ENCODE data around the gene EDN1.

Gene EDN1

DNA sequence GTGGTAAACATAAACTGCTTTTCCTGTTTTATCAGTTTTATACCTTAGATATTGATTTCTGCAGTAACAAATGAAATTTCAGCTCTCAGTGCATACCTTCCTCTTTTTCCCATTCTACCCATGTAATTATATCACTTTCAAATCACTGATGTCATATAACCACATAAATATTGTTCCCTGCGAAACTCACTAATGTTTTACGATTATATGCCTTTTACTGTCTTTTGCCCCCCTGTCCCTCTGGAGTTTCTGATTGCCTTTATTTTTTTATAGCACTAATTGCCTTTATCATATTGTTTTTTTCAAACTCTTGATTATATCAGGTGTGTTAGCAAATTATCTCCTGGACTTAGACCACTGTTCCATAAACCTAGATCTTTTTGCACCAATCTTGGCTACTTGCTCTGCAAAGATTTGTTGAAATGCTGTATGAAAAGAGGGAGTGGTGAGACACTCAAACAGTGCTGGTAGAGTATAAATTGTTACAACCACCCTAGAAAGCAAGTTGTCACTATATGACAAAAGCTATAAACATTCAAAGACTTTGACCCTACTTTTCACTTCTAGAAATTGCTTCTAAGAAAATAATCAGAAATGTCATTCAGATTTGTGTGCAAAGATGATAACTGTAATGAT lies 29.6 kb upstream of the EDN1 start:
- Histone ChIP-seq H3K36me3 (ENCODE audit: control insufficient read depth, insufficient read depth, low read length) (no peaks in the 10 kb centered on the region), H3K27me3 (ENCODE audit: control insufficient read depth, insufficient read depth, low read length) (no peaks in the 10 kb centered on the region), H3K4me3 (ENCODE audit: low read length) (no peak overlapping the region), H3K4me1 (ENCODE audit: control insufficient read depth, insufficient read depth, low read length) (no peaks in the 10 kb centered on the region), H3K9me3 (ENCODE audit: control insufficient read depth, low read length) (no peaks in the 10 kb centered on the region), H3K9ac (ENCODE audit: low read length) (no peak overlapping the region)

DNA sequence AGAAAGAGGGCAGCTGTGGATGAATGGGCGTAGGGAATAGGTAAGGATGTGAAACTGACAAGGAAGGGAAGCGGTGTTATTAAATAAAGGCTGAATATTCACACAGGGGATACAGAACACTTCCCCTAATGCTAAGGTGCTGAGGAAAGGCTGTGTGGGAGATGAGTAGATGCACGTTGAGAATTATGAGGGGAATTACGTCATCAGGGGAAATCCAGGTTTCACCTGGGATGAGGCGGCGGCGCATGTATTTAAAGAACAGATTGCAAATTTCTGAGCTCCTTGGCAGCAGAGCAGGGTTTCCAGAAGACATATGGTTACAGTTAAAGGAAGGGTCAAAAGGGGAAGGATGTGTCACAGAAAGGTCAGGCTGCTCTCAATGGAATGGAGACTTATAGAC lies 28.7 kb upstream of the EDN1 start:
- H3K36me3 ChIP-seq (ENCODE audit: control insufficient read depth, insufficient read depth, low read length): no peaks in the 10 kb centered on the region
- H3K4me3 ChIP-seq (ENCODE audit: low read length): no peak overlapping the region
- no peaks in the 10 kb centered on the region for H3K9me3 ChIP-seq (ENCODE audit: control insufficient read depth, low read length)
- H3K27me3 ChIP-seq (ENCODE audit: control insufficient read depth, insufficient read depth, low read length): no peaks in the 10 kb centered on the region
- H3K4me1 ChIP-seq (ENCODE audit: control insufficient read depth, insufficient read depth, low read length): no peaks in the 10 kb centered on the region
- H3K9ac ChIP-seq (ENCODE audit: low read length): no peak overlapping the region

DNA sequence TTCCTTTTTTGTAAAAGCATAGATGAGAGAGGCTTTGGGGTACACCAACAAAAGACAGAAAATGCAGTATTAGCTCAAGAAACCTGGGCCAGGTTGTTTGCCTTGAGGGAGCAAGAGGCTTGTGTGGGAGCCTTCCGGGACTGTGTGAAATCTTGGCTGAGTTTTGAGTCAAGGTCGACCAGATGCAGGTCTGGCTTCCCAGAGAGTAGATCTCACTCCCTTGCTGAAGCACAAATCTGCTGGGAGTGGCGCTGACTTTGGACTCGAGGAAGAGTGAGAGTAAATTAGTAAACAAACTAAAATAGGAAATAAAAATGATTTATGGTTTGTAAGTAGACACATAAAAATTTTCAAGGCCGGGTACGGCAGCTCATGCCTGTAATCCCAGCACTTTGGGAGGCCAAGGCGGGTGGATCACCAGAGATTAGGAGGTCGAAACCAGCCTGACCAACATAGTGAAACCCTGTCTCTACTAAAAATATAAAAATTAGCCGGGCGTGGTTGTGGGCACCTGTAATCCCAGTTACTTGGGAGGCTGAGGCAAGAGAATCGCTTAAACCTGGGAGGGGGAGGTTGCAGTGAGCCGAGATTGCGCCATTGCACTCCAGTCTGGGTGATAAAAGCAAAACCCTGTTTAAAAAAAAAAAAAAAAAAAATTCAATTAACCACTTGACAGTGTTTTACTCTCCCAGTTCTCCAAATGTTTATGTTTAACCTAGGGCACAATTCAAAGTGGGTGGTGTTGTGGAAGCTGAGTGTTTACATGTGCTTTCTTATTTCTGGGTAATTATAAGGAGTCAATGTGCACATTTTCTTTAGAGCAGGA lies 27.7 kb upstream of the EDN1 start:
- Histone ChIP-seq H3K9me3 (ENCODE audit: control insufficient read depth, low read length) (no peaks in the 10 kb centered on the region), H3K4me1 (ENCODE audit: control insufficient read depth, insufficient read depth, low read length) (no peaks in the 10 kb centered on the region), H3K9ac (ENCODE audit: low read length) (no peak overlapping the region), H3K27me3 (ENCODE audit: control insufficient read depth, insufficient read depth, low read length) (no peaks in the 10 kb centered on the region), H3K36me3 (ENCODE audit: control insufficient read depth, insufficient read depth, low read length) (no peaks in the 10 kb centered on the region), H3K4me3 (ENCODE audit: low read length) (no peak overlapping the region)

DNA sequence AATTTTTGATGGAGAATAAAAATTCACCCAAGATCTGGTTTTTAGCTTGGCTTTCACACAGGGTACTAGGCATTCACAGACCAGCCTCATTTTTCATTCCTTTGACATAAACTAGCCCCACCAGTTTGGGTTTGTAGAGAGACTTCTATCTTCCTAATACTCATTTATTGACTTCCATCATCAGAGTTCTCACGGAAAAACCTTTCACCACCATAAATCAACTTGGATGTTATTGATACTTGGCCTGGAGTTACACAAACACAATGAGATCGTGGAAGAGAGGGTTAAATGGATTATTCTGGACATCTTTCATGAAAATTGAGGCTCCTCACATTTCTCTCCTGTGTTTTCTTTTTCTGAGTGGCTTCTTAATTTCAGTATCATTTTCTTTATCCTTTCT lies 26.8 kb upstream of the EDN1 start:
- H3K4me3 ChIP-seq (ENCODE audit: low read length): no peak overlapping the region
- H3K4me1 ChIP-seq (ENCODE audit: control insufficient read depth, insufficient read depth, low read length): no peaks in the 10 kb centered on the region
- H3K9ac ChIP-seq (ENCODE audit: low read length): no peak overlapping the region
- no peaks in the 10 kb centered on the region for H3K36me3 ChIP-seq (ENCODE audit: control insufficient read depth, insufficient read depth, low read length)
- H3K9me3 ChIP-seq (ENCODE audit: control insufficient read depth, low read length): no peaks in the 10 kb centered on the region
- no peaks in the 10 kb centered on the region for H3K27me3 ChIP-seq (ENCODE audit: control insufficient read depth, insufficient read depth, low read length)

DNA sequence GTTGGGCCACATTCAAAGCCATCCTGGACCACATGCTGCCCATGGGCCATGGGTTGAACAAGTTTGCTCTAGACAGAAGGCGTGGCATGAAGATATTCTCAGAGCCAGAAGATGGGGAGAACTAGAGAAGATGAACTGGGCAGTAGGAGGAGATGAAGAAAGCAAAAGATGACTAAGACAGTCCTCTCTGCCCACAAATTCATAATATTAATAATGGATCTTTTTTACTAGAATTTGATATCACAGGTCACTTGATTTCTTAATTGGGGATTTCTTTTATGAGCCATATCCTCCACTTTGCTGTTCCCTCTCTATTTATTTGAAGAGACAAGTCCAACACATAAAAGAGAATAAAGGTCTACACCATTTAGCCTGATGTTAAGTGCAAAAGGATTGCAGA lies 25.5 kb upstream of the EDN1 start:
- Histone ChIP-seq H3K9me3 (ENCODE audit: control insufficient read depth, low read length) (no peaks in the 10 kb centered on the region), H3K4me1 (ENCODE audit: control insufficient read depth, insufficient read depth, low read length) (no peaks in the 10 kb centered on the region), H3K9ac (ENCODE audit: low read length) (no peak overlapping the region), H3K36me3 (ENCODE audit: control insufficient read depth, insufficient read depth, low read length) (no peaks in the 10 kb centered on the region), H3K4me3 (ENCODE audit: low read length) (no peak overlapping the region), H3K27me3 (ENCODE audit: control insufficient read depth, insufficient read depth, low read length) (no peaks in the 10 kb centered on the region)

DNA sequence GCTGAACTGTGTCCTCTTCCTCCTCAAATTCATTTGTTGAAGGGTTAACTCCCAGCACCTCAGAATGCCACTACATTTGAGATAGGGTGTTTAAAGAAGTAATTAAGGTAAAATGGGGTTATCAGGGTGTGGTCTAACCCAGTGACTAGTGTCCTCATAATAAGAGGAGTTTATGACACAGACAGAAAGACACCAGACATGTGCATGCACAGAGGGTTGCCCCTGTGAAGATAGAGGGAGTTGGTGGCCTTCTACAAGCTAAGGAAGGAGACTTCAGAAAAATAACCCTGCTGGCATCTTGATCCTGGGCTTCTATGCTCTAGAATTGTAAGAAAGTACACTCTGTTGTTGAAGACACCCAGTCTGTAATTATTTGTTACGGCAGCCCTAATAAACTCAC lies 24.9 kb upstream of the EDN1 start:
- no peaks in the 10 kb centered on the region for H3K36me3 ChIP-seq (ENCODE audit: control insufficient read depth, insufficient read depth, low read length)
- no peak overlapping the region for H3K9ac ChIP-seq (ENCODE audit: low read length)
- no peaks in the 10 kb centered on the region for H3K4me1 ChIP-seq (ENCODE audit: control insufficient read depth, insufficient read depth, low read length)
- no peak overlapping the region for H3K4me3 ChIP-seq (ENCODE audit: low read length)
- H3K27me3 ChIP-seq (ENCODE audit: control insufficient read depth, insufficient read depth, low read length): no peaks in the 10 kb centered on the region
- H3K9me3 ChIP-seq (ENCODE audit: control insufficient read depth, low read length): no peaks in the 10 kb centered on the region

DNA sequence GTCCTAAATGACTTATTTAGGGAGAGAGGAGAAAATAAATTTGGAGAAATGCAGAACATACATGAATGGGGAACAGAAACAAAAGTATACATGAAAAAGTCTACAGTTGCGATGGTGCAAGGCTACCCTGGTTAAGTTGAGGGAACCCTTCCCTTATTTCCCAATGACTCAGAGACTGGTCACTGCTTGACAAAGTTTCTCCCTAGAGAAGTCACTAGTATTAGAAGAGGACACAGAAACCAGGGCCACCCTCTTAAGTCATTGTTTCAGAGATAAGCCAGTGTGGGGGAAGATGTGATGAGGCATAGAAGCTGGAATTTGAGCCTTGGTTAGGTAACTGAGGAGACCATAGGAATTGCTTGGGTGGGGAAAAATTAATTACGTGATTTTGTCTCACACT lies 24.4 kb upstream of the EDN1 start:
- Histone ChIP-seq H3K9ac (ENCODE audit: low read length) (no peak overlapping the region), H3K9me3 (ENCODE audit: control insufficient read depth, low read length) (no peaks in the 10 kb centered on the region), H3K4me1 (ENCODE audit: control insufficient read depth, insufficient read depth, low read length) (no peaks in the 10 kb centered on the region)

DNA sequence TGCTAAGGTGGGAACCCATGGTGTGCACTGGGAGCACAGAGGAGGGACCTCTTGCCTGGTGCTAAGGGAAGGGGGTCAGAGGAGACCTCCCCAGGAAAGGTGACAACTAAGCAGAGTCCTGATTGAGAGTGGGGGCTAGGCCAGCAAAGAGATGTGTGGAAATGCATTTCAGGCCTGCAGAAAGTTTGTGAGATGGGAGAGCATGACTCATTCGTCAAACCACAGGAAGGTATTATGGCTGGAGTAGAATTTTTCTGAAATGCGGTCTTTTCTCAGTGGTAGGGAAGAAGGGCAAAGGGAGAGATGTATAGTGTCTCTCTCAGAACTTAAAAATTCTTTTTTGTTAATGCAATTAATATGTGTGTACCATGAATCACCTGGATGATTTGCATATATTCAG lies 23.6 kb upstream of the EDN1 start:
- Histone ChIP-seq H3K4me1 (ENCODE audit: control insufficient read depth, insufficient read depth, low read length) (no peaks in the 10 kb centered on the region), H3K4me3 (ENCODE audit: low read length) (no peak overlapping the region), H3K36me3 (ENCODE audit: control insufficient read depth, insufficient read depth, low read length) (no peaks in the 10 kb centered on the region), H3K27me3 (ENCODE audit: control insufficient read depth, insufficient read depth, low read length) (no peaks in the 10 kb centered on the region), H3K9me3 (ENCODE audit: control insufficient read depth, low read length) (no peaks in the 10 kb centered on the region), H3K9ac (ENCODE audit: low read length) (no peak overlapping the region)

More for the DNA sequence above, 24.4 kb upstream of the EDN1 start:
- no peak overlapping the region for H3K4me3 ChIP-seq (ENCODE audit: low read length)
- H3K36me3 ChIP-seq (ENCODE audit: control insufficient read depth, insufficient read depth, low read length): no peaks in the 10 kb centered on the region
- H3K27me3 ChIP-seq (ENCODE audit: control insufficient read depth, insufficient read depth, low read length): no peaks in the 10 kb centered on the region

DNA sequence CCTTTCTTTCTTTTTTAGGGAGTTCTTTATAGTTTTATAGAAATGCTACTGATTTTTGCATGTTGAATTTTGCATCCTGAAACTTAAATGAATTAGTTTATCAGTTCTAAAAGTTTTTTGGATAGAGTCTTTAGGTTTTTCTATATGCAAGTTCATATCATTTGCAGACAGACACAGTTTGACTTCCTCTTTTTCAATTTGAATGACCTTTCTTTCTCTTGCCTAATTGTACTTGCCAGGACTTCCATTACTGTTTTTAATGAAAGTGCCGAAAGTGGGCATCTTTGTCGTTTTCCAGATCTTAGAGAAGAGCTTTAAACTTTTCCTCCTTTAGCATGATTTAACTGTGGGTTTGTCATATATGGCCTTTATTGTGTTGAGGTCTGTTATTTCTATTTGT lies 21.1 kb upstream of the EDN1 start:
- no peaks in the 10 kb centered on the region for H3K27me3 ChIP-seq (ENCODE audit: control insufficient read depth, insufficient read depth, low read length)
- no peak overlapping the region for H3K4me3 ChIP-seq (ENCODE audit: low read length)
- H3K36me3 ChIP-seq (ENCODE audit: control insufficient read depth, insufficient read depth, low read length): no peaks in the 10 kb centered on the region
- H3K9me3 ChIP-seq (ENCODE audit: control insufficient read depth, low read length): no peaks in the 10 kb centered on the region
- no peaks in the 10 kb centered on the region for H3K4me1 ChIP-seq (ENCODE audit: control insufficient read depth, insufficient read depth, low read length)
- no peak overlapping the region for H3K9ac ChIP-seq (ENCODE audit: low read length)

DNA sequence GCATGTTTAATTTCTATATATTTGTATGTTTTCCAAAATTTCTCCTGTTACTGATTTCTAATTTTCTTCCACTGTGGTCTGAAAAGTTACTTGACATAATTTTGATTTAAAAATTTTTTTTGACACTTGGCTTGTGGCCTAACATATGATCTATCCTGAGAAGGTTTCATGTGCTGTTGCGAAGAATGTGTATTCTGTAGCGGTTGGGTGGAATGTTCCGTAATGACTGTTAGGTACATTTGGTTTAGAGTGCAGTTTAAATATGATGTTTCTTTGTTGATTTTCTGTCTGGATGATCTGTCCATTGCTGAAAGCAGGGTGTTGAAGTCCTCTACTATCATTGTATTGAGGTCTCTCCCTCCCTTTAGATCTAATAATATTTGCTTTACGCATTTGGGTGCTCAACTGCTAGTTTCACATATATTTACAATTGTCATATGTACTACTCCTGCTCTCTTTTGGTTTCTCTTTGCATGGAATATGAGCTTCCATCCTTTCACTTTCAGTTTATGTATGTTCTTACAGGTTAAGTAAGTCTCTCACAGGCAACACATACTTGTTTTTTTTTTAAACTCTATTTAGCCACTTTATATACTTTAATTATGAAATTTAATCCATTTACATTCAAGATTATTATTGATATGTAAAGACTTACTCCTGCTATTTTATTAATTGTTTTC lies 19.5 kb upstream of the EDN1 start:
- H3K4me3 ChIP-seq (ENCODE audit: low read length): no peak overlapping the region
- H3K36me3 ChIP-seq (ENCODE audit: control insufficient read depth, insufficient read depth, low read length): no peaks in the 10 kb centered on the region
- no peaks in the 10 kb centered on the region for H3K9me3 ChIP-seq (ENCODE audit: control insufficient read depth, low read length)
- no peaks in the 10 kb centered on the region for H3K4me1 ChIP-seq (ENCODE audit: control insufficient read depth, insufficient read depth, low read length)
- H3K27me3 ChIP-seq (ENCODE audit: control insufficient read depth, insufficient read depth, low read length): no peaks in the 10 kb centered on the region
- H3K9ac ChIP-seq (ENCODE audit: low read length): no peak overlapping the region

DNA sequence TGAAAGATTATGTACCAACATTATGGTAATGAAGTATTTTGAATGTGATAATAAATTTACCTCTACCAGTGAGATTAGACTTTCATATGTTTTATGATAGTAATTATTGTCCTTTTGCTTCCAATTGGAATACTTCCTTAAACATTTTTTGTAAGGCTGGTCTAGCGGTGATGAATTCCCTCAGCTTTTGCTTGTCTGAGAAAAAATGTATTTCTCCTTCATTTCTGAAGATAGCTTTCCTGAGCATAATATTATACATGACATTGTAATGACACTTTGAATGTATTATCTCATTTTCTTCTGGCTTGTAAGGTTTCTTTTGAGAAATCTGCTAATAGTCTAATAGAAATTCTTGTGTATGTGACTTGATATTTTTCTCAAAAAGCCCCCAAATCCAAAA lies 18.6 kb upstream of the EDN1 start:
- no peaks in the 10 kb centered on the region for H3K27me3 ChIP-seq (ENCODE audit: control insufficient read depth, insufficient read depth, low read length)
- no peak overlapping the region for H3K4me3 ChIP-seq (ENCODE audit: low read length)
- H3K9ac ChIP-seq (ENCODE audit: low read length): no peak overlapping the region
- no peaks in the 10 kb centered on the region for H3K9me3 ChIP-seq (ENCODE audit: control insufficient read depth, low read length)
- H3K4me1 ChIP-seq (ENCODE audit: control insufficient read depth, insufficient read depth, low read length): no peaks in the 10 kb centered on the region
- H3K36me3 ChIP-seq (ENCODE audit: control insufficient read depth, insufficient read depth, low read length): no peaks in the 10 kb centered on the region

DNA sequence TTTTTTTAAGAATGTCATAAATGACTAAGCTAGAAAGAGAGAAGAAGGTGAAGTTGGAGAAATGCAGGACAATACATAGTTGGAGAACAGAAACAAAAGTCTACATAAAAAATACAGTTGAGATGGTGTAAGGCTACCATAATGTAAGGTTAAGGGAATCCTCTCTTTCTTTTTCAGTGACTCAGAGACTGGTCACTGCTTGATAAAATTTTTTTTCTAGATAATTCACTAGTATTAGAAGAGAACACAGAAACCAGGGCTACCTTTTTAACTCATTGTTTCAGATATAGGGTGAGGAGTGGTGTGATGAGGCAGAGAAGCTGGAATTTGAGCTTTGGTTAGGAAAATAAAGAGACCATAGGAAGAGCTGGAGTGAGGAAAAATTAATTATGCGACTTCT lies 18.2 kb upstream of the EDN1 start:
- Histone ChIP-seq H3K27me3 (ENCODE audit: control insufficient read depth, insufficient read depth, low read length) (no peaks in the 10 kb centered on the region), H3K9me3 (ENCODE audit: control insufficient read depth, low read length) (no peaks in the 10 kb centered on the region)

More for the DNA sequence above, 18.2 kb upstream of the EDN1 start:
- Histone ChIP-seq H3K9ac (ENCODE audit: low read length) (no peak overlapping the region), H3K4me3 (ENCODE audit: low read length) (no peak overlapping the region), H3K36me3 (ENCODE audit: control insufficient read depth, insufficient read depth, low read length) (no peaks in the 10 kb centered on the region), H3K4me1 (ENCODE audit: control insufficient read depth, insufficient read depth, low read length) (no peaks in the 10 kb centered on the region)
